Measurements from ENCODE around the gene PDE6C.

Gene PDE6C

DNA sequence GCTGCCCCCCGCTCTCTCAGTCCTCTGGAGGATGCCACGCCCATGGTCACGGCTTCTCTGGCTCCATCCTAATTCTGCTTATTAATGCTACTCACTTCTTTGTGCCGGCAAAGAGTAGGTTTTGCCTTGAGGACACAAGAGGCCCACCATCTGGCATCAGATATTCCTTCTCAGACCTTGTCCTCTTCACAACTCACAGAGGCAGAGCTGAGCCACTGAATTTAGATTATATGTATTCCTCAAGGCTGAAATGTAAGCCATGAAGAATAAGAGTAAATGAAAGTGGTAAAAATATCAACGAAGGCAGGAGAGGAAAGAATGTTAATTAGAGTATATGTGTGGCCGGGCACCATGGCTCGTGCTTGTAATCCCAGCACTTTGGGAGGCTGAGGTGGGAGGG is 17.8 kb upstream of the PDE6C start:
- DNase-seq (ENCODE audit: low spot score): no peak

DNA sequence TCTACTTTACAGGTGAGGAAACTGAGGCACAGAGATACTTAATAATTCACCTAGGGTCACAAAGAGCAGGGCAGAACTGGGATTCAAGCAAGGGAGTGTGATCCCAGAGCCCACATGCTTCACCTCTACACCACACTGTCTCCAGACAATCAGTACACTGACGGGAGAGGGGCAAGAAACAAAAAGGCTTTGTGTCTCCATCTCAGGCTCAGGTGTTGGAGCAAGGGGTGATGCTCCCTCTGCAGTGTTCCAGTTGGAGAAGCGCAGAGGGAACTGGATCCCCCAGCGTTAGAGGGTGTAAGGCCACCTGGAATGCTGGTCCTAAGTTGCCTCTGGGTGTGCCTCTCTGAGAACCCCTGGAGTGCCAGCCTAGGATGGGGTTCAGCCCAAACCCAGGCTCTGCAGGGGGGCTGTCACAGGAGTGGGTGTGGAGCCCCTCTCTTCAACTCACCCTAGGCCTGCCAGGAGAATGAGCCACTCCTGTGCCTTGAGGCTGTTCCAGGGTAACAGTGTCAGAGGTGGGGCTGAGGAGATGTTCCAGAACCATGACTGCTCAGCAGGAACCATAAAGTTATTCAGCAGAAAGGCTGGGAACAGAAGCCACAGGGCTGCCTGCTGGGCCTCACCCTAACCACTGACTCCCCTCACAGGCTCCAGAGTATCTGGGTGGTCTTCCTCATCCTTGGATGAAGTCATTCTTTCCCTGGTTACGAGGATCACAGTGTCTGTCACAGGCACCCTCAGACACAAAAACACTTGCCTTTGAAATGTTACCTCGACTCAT is 16.8 kb upstream of the PDE6C start:
- DNase-seq (ENCODE audit: low spot score): no peak

DNA sequence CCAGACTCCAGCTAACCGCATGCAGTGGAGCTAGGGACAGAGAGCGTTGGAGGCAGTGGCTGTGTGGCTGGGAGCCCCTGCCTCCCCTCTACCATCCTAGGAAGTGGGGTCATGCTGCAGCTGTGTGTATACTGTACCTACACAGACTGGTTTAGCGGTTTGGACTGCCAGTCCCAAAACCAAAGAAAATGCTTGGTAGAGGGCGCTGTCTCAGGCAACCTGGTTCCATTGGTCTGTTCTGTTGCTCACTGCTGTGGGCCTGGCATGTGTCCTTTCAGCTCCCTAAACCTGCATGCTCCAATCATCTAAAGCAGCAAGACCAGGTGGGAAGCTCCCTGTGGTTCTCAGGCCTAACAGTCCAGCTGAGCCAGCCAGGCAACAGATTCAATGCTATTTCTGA is 15.8 kb upstream of the PDE6C start:
- no peak for DNase-seq (ENCODE audit: low spot score)

DNA sequence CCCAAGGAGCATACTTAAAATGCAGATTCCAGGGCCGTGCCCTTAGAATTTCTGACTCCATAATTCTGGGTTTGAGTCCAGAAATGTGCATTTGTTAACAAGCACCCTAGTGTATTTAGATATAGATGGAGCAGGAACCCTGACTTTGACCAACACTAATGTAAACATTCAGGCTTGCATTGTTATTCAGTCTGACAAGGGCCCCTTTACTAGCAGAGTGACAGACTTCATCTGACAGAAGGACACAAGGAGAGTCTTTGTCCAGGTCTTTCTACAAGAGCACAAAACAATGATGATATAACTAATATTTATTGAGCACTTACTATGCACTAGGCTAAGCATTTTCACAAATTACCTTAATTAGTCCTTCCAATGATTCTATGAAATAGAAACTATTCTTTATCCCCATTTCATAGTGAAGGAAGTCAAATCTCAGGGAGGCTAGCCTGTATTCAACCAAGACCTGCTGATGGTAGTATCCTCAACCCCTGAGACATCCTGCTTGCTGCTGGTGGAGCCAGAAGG is 15.2 kb upstream of the PDE6C start:
- no peak for DNase-seq (ENCODE audit: low spot score)

DNA sequence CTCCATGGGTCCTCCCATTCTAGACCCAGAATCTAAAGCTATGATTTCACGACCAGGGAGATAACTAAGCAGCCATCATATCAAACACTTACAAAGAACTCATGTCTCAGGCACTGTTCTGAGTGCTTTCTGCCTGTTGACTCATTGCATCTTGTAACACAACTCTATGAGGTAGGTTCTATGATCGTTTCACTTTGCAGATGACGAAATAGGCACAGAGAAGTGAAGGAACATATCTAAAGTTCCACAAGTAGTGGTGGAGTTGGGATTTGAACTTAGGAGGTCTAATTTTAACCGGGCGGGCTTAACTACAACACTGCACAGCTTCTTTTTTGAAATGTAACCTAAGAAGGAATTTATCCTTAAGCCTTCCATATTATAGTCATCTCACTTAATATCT is 14.2 kb upstream of the PDE6C start:
- no peak for DNase-seq (ENCODE audit: low spot score)

DNA sequence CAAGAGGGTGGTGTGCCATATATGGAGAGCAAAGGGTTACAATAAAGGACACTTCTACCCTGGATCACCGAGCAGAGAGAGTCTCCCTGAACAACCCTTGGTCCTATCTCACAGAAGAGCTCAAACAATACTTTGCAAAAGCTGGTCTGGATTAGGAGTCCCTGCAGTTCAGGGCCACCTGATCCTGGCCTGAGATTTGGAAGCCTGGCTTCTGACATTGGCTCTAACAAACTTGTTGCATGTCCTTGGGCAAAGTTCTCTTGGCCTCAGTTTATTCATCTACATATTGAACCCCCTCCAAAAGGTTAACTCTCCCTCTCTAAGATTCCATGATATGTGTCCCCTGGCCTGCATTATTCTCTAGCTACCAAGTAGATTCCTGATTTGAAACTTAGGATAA is 13.0 kb upstream of the PDE6C start:
- DNase-seq (ENCODE audit: low spot score): no peak

DNA sequence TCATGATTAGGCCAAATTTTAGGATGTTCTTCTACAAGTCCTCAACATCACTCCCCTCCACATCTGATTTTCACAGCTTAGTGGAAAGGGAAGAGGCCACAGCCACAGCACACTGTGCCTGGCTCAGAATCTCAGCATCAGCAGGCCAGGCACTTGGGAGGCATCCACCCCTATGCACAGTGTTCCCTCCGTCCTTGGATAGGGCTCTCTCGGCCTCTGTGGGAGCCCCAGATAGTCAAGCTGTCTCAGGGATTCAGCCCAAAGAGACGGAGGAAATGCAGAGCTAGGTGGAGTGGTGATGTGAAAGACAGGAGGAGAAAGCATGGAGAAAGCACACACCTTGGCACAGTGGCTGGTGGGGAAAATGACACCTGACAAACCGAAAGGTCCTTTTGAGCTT is 12.6 kb upstream of the PDE6C start:
- DNase-seq (ENCODE audit: low spot score): no peak

DNA sequence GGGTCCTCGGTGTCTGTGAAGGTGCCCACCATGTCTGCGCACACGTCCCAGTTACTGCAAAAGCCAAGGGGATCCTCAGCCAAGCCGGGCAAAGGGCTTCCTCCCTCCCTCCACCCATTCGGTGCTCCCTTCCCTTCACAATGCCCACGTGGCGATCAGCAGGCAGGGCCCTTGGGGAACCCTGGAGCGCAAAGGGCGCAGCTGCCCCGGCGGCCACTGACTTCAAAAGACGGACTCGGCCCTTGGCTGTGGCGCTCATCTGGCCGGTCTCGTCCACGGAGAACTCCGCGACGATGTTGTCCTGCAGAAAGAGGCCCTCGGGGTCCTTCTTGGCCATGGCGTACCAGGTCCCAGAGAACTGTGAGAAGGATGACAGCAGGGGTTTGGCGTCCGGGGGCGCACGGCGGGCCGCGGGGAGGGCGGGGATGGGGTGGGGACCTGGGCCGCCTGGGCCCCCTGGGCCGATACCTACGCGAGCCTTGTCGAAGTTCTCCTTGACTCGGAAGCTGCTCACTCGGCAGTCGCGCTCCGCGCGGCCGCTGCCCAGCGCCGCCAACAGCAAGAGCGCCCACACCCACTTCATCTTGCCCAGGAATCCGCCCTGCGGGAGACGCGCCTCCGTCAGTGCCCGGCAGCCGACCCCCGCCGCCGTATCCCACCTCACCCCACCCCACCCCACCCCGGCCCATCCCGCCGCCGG is 11.7 kb upstream of the PDE6C start:
- DNase-seq (ENCODE audit: low spot score): no peak

DNA sequence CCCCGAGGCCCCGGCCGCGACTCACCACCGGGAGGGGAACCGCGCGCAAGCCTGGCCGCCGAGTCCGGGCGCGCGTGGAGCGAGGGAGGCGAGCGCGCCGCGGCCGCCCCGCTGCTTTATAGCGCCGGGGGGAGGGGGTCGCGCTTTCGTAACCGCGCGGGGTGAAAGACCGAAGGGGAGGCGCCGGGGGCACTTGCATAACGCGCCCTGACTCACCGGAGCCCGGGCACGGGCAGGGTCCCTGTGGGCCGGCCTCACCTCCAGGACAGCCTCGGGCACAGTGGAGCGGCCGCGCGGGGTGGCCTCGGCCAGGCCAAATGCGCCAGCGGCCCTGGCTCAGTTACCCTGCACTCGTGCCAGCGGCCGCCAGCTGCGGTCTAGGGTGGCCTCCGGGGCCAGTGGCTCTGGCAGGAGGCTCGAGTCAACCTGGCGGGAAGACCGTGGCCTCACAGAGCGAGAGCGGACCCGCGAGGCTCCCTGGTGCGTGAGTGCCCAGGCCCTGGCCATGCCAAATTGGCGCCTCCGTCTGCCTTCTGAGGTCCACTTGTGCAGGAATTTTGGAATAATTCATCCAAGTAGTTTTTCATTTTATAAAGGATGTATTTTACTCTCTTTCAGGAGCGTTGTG is 11.1 kb upstream of the PDE6C start, which contains the start of gene RBP4:
TSS of gene RBP4 (minus strand) at position 90 of the 628 bp plus-strand sequence. CDS start 207 bp downstream, outside the sequence.
- no peak for DNase-seq (ENCODE audit: low spot score)

DNA sequence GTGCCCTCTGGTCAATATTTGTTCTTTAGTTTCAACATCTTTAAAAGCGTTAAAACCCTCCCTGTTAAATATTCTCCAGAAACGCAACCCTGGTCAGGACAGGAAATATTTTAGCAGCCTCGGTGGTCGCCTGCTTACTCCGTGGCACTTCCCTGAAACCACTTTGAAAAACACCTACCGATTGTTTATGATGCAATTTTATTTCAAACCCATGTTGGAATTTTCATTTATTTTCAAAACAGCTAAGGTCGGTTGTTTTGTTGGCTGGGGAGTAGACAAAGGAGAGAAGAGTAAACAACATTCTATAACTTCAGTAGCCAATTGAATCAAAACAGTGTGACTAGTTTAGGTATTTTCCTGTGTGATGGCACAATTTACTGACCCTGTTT is 10.6 kb upstream of the PDE6C start:
- no peak for DNase-seq (ENCODE audit: low spot score)

DNA sequence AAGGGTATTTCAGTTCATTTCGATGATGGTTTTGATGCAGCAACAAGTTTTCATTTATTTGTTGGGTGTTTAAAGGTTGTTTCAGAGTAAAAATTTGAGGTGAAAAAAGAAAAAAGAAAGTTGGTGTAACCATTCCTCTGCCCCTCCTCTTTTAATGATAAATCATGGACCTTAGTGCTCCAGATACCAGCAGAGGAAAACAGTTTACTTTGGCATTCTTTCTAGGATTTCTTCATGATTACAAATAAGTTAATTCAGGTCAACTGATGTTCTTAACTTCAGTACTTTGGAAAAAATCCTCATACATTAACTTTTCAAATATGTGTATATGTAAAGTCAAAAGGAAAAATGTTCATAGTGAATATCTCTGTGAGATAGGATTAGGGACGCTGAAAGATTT is 9.3 kb upstream of the PDE6C start:
- DNase-seq (ENCODE audit: low spot score): no peak

DNA sequence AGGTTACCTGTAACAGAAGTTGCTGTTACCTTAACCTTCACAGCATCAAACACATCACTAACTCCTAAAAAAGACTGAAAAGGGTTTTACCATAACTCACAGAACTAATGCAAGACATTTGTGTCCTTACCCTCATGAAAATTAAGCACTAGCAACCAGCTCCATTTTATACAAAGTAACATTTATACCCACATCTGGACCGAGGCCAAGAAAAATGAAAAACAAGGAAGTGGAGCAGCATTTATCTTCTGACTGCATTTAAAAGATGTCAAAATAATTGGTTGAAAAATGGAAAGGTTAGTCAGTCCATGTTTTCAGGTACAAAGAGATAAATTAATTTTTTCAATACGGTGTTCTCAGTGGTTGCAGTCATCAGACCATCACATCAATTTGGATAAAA is 8.2 kb upstream of the PDE6C start:
- DNase-seq (ENCODE audit: low spot score): no peak

DNA sequence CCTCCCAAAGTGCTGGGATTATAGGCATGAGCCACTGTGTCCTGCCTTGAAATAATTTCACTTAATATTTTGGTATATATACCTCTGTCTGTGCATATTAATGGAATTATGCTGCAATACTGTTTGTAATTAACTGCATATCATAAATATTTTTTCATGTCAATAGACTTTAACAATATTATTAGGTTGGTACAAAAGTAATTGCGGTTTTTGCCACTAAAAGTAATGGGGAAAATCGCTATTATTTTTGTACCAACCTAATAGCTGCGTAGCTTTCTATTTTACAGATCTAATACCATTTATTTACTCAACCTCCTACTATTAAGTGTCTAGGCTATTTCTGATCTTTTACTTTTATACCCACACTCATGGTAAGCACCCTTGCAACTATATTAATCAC is 3.9 kb upstream of the PDE6C start:
- DNase-seq (ENCODE audit: low spot score): no peak

DNA sequence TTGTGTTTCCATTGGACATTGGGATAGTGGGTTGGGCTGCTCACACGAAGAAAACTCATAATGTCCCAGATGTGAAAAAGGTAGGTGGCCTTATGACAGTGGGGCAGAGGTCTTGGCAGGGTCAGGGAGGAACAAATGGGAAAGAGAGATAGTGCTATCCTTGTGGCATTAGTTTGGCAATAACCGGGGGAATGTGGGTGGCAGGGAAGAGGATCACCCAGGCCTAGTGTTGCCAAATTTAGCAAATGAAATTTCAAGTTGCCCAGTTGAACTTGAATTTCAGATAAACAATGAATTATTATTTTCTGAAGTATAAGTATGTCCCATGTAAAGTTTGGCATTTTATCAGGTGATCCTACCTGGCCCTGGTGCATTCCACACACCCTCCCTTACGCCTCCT is 789 bp downstream of the PDE6C start:
- no peak for DNase-seq (ENCODE audit: low spot score)

DNA sequence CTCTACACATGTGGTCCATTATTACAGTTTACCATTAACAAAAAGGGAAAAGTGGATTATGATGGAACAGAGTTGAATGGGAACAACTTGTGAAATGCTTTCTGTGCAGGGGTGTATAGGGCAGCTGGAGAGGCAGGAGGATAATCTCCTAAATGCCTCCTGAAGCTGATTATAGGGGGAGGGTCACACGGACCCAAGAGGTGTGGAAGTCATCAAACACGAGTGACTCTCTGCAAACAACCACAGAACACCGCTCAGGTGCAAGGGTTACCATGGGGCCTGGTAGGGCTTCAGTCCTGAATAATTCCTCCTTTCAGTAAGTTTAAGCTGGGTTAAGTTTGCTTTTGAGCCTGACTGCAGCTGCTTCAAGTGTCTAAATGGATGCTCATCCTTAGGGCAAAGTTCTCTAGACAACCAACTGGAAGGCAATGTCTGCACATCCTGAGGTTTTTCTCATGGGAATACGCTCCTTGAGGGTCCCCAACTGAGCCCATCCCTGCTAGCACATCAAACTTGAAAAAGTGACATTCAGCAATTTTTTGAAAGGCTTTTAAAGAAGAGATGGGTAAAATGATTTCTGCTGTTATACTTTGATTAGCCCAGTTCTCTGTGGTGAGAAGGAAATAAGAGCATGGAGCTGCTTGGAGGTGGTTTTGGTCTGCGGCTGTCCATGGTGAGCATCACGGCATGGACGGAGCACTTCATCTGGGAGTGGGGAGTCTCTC is 1.9 kb downstream of the PDE6C start:
- no peak for DNase-seq (ENCODE audit: low spot score)

DNA sequence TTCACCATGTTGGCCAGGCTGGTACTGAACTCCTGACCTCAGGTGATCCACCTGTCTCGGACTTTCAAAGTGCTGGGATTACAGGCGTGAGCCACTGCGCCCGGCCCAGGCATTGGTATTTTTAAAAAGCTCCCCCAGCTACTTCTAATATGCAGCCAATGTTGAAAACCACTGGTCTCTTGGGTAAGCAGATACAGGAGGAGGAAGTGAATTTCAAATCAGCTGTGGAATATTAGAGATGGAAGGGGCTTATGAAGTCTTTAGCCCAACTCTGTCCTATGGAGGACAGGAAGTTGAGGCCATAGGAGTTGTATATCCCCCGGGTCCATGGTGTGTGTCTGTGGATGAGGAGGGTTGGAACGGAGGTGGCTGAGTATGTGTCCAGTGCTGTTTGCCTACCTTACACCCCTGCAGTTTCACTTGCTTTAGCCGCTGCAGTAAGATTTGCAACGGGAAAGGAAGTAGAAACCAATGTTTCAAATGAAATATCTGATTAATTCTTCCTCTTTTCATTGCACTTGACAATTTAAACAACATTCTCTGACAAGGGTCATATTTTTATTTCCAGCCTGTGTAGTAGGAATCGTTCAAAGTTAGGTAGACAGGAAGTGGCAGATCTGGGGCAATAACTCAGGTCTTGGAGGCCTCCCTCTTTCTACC is 3.4 kb downstream of the PDE6C start:
- DNase-seq (ENCODE audit: low spot score): no peak

DNA sequence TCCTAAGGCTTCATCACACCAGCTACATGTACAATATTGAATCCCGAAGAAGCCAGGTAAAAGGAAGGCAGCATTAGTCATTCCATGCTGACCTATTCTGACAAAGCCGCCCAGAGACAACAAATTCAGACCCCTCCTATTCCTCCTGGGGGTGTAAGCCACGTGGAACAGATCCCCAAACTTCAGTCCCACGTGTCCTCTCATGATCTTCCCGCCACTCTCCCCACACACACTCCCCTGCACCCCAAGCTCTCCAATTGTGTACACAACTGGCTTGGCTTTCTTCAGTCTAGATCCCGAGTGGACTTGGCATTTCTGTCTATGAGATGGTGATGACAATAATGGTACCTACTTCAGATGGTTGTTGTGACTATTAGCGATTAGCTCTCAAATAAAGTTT is 8.6 kb downstream of the PDE6C start:
- DNase-seq (ENCODE audit: low spot score): no peak

DNA sequence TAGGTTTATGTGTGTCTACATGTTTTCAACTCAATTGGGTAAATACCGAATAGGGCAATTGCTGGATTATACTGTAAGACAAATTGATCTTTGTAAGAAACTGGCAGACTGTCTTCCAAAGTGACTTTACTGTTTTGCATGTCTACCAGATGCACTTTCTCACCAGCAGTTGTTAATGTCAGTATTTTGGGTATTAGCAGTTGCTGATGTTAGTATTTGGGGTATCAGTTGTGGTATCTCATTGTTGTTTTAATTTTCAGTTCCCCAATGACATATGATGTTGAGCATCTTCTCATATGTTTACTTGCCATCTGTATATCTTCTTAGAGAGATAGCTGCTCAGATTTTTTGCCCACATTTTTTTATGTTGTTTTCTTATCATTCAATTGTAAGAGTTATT is 10.6 kb downstream of the PDE6C start:
- DNase-seq (ENCODE audit: low spot score): no peak

DNA sequence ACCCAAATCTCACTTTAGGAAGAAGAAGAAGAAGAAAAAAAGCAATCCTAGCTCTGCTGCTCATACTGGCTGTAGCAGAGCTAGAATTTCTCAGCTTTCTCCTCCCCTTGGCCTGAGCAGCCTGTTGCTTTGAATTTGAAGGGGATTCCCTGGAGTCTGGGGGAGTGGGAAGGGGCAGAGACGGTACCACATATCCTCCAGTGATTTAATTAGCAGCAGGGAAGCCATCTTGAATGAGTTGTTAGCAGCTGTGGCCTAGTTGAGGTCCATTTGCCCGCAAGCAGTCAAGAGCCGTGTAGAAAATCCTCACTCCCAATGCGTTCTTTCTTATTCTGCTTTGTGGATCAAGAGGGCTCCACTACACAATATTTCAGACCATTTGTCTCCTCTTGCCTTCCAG is 16.5 kb downstream of the PDE6C start:
- DNase-seq (ENCODE audit: low spot score): no peak

DNA sequence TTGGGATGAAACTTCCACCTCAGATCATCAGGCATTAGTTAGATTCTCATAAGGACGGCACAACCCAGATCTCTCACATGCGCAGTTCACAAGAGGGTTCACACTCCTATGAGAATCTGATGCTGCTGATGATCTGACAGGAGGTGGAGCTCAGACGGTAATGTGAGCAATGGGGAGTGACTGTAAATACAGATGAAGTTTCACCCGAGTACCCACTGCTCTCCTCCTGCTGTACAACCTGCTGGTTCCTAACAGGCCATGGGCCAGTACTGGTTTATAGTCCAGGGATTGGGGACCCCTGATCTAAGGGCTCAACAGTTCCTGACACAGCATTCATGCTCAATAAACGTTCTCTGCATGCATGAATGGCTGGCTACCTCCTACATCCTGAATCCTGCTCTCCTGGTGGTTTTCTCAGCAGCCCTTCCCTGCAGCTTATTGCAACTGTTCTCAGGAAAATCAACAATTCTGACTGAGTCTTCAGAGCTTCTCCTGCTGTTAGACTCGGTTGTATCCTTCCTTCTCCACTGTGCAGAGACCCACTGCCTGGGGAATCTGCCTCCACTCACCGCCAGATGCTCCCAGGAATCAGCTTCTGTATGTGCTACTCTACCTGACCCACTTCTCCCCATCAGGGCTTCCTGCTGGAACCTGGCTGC is 17.4 kb downstream of the PDE6C start:
- no peak for DNase-seq (ENCODE audit: low spot score)

All from COLO829 (cell line).